ENCODE results near the gene CFB.
A peak's percentile ranks its signal among the peaks of the same experiment; 100 is the strongest.
"Not testable (repeated sequence)": the region's sequence is repeated elsewhere in the genome, so short reads cannot be mapped to it uniquely, and the experiment has no call there.

CFB gene

GRCh38 chr6:31908791-31909190 lies 37.1 kb upstream of the CFB start:
- Histone ChIP-seq H4K12ac (ENCODE audit: low read depth, low read length) (no peak overlapping the region), H3K18ac (ENCODE audit: low read length) (no peak overlapping the region), H3K4me1 (ENCODE audit: control insufficient read depth in 1 of 2, insufficient read depth in 2 of 2, low read length in 2 of 2) (no peaks in the 10 kb centered on the region), H2AFZ (ENCODE audit: insufficient read depth, low read length, poor library complexity) (no peak overlapping the region), H3K27me3 (ENCODE audit: insufficient read depth, low read length) (no peaks in the 10 kb centered on the region), H3K9me3 (ENCODE audit: insufficient read depth, low read depth, low read length) (peaks cover 2% of the 10 kb centered on the region), H3K4me3 (ENCODE audit: low read depth, low read length) (no peak overlapping the region), H4K8ac (ENCODE audit: low read depth, low read length) (no peak overlapping the region), H3K79me2 (ENCODE audit: control insufficient read depth, insufficient read depth, low read length, poor library complexity) (no peaks in the 10 kb centered on the region), H2BK12ac (ENCODE audit: low read length) (no peak overlapping the region), H4K91ac (ENCODE audit: low read depth, low read length) (no peak overlapping the region), H2BK120ac (ENCODE audit: insufficient read depth, low read length, poor library complexity) (no peak overlapping the region), H3K14ac (ENCODE audit: low read length) (no peak overlapping the region), H3K27ac (ENCODE audit: low read depth, low read length) (no peak overlapping the region), H3K9ac (ENCODE audit: low read length) (no peak overlapping the region), H2BK5ac (ENCODE audit: low read depth, low read length, poor library complexity) (no peak overlapping the region), H3K4ac (ENCODE audit: low read depth, low read length) (no peak overlapping the region), H3K36me3 (ENCODE audit: control insufficient read depth in 1 of 2, insufficient read depth in 2 of 2, low read length in 2 of 2) (no peaks in the 10 kb centered on the region), H3K23ac (ENCODE audit: low read length) (no peak overlapping the region), H3K79me1 (ENCODE audit: low read length) (no peaks in the 10 kb centered on the region), H3K4me2 (ENCODE audit: low read length) (no peak overlapping the region), H2AK5ac (ENCODE audit: low read length) (no peak overlapping the region)
- peak in 1 of 2 donors; percentile 58 for DNase-seq
- WGBS (ENCODE audit: extremely low coverage, insufficient coverage, insufficient read length) = no CpG with 5 or more reads among the region's 4 CpGs

- H3K9ac ChIP-seq (ENCODE audit: low read length); H2AK5ac ChIP-seq (ENCODE audit: low read length); H3K36me3 ChIP-seq (ENCODE audit: control insufficient read depth in 1 of 2, insufficient read depth in 2 of 2, low read length in 2 of 2); H3K27me3 ChIP-seq (ENCODE audit: insufficient read depth, low read length); H3K14ac ChIP-seq (ENCODE audit: low read length); H3K4me2 ChIP-seq (ENCODE audit: low read length); H3K4ac ChIP-seq (ENCODE audit: low read depth, low read length); H3K27ac ChIP-seq (ENCODE audit: low read depth, low read length); H3K79me1 ChIP-seq (ENCODE audit: low read length); H2BK12ac ChIP-seq (ENCODE audit: low read length); H3K4me1 ChIP-seq (ENCODE audit: control insufficient read depth in 1 of 2, insufficient read depth in 2 of 2, low read length in 2 of 2); H2BK5ac ChIP-seq (ENCODE audit: low read depth, low read length, poor library complexity); H3K23ac ChIP-seq (ENCODE audit: low read length); H2AFZ ChIP-seq (ENCODE audit: insufficient read depth, low read length, poor library complexity); H2BK120ac ChIP-seq (ENCODE audit: insufficient read depth, low read length, poor library complexity); H4K12ac ChIP-seq (ENCODE audit: low read depth, low read length); H3K79me2 ChIP-seq (ENCODE audit: control insufficient read depth, insufficient read depth, low read length, poor library complexity); H4K8ac ChIP-seq (ENCODE audit: low read depth, low read length); H4K91ac ChIP-seq (ENCODE audit: low read depth, low read length); H3K4me3 ChIP-seq (ENCODE audit: low read depth, low read length); H3K9me3 ChIP-seq (ENCODE audit: insufficient read depth, low read depth, low read length); H3K18ac ChIP-seq (ENCODE audit: low read length): not testable (repeated sequence)
- no CpG with 5 or more reads among the region's 7 CpGs for WGBS (ENCODE audit: extremely low coverage, insufficient coverage, insufficient read length)
- peak; percentile 82 to 87 for DNase-seq
These were observed 36.6 kb upstream of the CFB start for GRCh38 chr6:31909298-31909697.

GRCh38 chr6:31911826-31912585 lies 33.9 kb upstream of the CFB start:
- Histone ChIP-seq H3K79me1 (ENCODE audit: low read length) (no peaks in the 10 kb centered on the region), H3K4me1 (ENCODE audit: control insufficient read depth in 1 of 2, insufficient read depth in 2 of 2, low read length in 2 of 2) (peaks cover 0 to 2% of the 10 kb centered on the region in 2 experiments), H2AFZ (ENCODE audit: insufficient read depth, low read length, poor library complexity) (no peak overlapping the region), H3K18ac (ENCODE audit: low read length) (no peak overlapping the region), H2AK5ac (ENCODE audit: low read length) (no peak overlapping the region), H3K4me3 (ENCODE audit: low read depth, low read length) (no peak overlapping the region), H4K91ac (ENCODE audit: low read depth, low read length) (no peak overlapping the region), H3K23ac (ENCODE audit: low read length) (no peak overlapping the region), H2BK120ac (ENCODE audit: insufficient read depth, low read length, poor library complexity) (no peak overlapping the region), H2BK5ac (ENCODE audit: low read depth, low read length, poor library complexity) (no peak overlapping the region), H3K14ac (ENCODE audit: low read length) (no peak overlapping the region), H3K9me3 (ENCODE audit: insufficient read depth, low read depth, low read length) (peaks cover 2% of the 10 kb centered on the region), H3K4me2 (ENCODE audit: low read length) (no peak overlapping the region), H2BK12ac (ENCODE audit: low read length) (no peak overlapping the region), H3K27me3 (ENCODE audit: insufficient read depth, low read length) (no peaks in the 10 kb centered on the region), H3K4ac (ENCODE audit: low read depth, low read length) (no peak overlapping the region), H3K79me2 (ENCODE audit: control insufficient read depth, insufficient read depth, low read length, poor library complexity) (no peaks in the 10 kb centered on the region), H3K27ac (ENCODE audit: low read depth, low read length) (no peak overlapping the region), H3K9ac (ENCODE audit: low read length) (no peak overlapping the region), H4K12ac (ENCODE audit: low read depth, low read length) (no peak overlapping the region), H4K8ac (ENCODE audit: low read depth, low read length) (no peak overlapping the region), H3K36me3 (ENCODE audit: control insufficient read depth in 1 of 2, insufficient read depth in 2 of 2, low read length in 2 of 2) (no peaks in the 10 kb centered on the region)
- WGBS (ENCODE audit: extremely low coverage, insufficient coverage, insufficient read length) = no CpG with 5 or more reads among the region's 11 CpGs
- no peak for DNase-seq

- no peak overlapping the region for H2BK120ac ChIP-seq (ENCODE audit: insufficient read depth, low read length, poor library complexity)
- no peaks in the 10 kb centered on the region for H3K79me2 ChIP-seq (ENCODE audit: control insufficient read depth, insufficient read depth, low read length, poor library complexity)
- no peak overlapping the region for H4K91ac ChIP-seq (ENCODE audit: low read depth, low read length)
- H4K12ac ChIP-seq (ENCODE audit: low read depth, low read length) = no peak overlapping the region
- H3K9me3 ChIP-seq (ENCODE audit: insufficient read depth, low read depth, low read length) = peaks cover 2% of the 10 kb centered on the region
- no peak overlapping the region for H2AK5ac ChIP-seq (ENCODE audit: low read length)
- H3K36me3 ChIP-seq (ENCODE audit: control insufficient read depth in 1 of 2, insufficient read depth in 2 of 2, low read length in 2 of 2) = no peaks in the 10 kb centered on the region
- no peak for DNase-seq
- H3K4me3 ChIP-seq (ENCODE audit: low read depth, low read length) = no peak overlapping the region
- no peak overlapping the region for H3K9ac ChIP-seq (ENCODE audit: low read length)
- H3K23ac ChIP-seq (ENCODE audit: low read length) = no peak overlapping the region
- H3K79me1 ChIP-seq (ENCODE audit: low read length) = no peaks in the 10 kb centered on the region
- no peak overlapping the region for H3K4ac ChIP-seq (ENCODE audit: low read depth, low read length)
- H3K4me2 ChIP-seq (ENCODE audit: low read length) = no peak overlapping the region
- no peaks in the 10 kb centered on the region for H3K27me3 ChIP-seq (ENCODE audit: insufficient read depth, low read length)
- H2AFZ ChIP-seq (ENCODE audit: insufficient read depth, low read length, poor library complexity) = no peak overlapping the region
- no peak overlapping the region for H2BK12ac ChIP-seq (ENCODE audit: low read length)
- H3K18ac ChIP-seq (ENCODE audit: low read length) = no peak overlapping the region
- peaks cover 0 to 2% of the 10 kb centered on the region in 2 experiments for H3K4me1 ChIP-seq (ENCODE audit: control insufficient read depth in 1 of 2, insufficient read depth in 2 of 2, low read length in 2 of 2)
- H4K8ac ChIP-seq (ENCODE audit: low read depth, low read length) = no peak overlapping the region
- no peak overlapping the region for H3K27ac ChIP-seq (ENCODE audit: low read depth, low read length)
- H2BK5ac ChIP-seq (ENCODE audit: low read depth, low read length, poor library complexity) = no peak overlapping the region
- no peak overlapping the region for H3K14ac ChIP-seq (ENCODE audit: low read length)
These were observed 30.5 kb upstream of the CFB start for GRCh38 chr6:31915351-31915750.
